K562 (cell line): ENCODE measurements around the gene RHCG.

Experiments
- ATF2 ChIP-seq: sonication (generic); formaldehyde crosslinking; IDR thresholded peaks from 2 replicates; pipeline ENCODE4 v1.8.1; 2022; ENCODE audit warnings: missing genetic modification reagents
- RFX1 ChIP-seq: fragments of 450-650 bp; IDR thresholded peaks from 2 replicates; pipeline ENCODE4 v1.6.1; 2016; ENCODE audit warnings: mild to moderate bottlenecking, moderate library complexity
- TCF7L2 ChIP-seq: fragments of 150-350 bp; IDR thresholded peaks from 2 replicates; pipeline ENCODE4 v1.6.1; 2016; ENCODE audit warnings: low read depth, mild to moderate bottlenecking, low read length, moderate library complexity

- no peak for TF ChIP-seq TCF7L2
- TF ChIP-seq ATF2 (CRISPR knock-in tag): no peak
- no peak for TF ChIP-seq RFX1
Observed at GRCh38 chr15:89514186-89514585, 17.8 kb upstream of the RHCG start.
